H1 (cell line): ENCODE results near the gene PID1. TPM values are rescaled to one million over a fixed set of nuclear protein-coding genes. Genes with fewer than 3 reads are reported as not detected.
"Not testable (repeated sequence)": the region's sequence is repeated elsewhere in the genome, so short reads cannot be mapped to it uniquely, and the experiment has no call there.

Experiments used
- CTCF ChIA-PET: fragments of 300-600 bp; sonication (Branson Sonifier 250); formaldehyde crosslinking; loops from one replicate; lab custom pipeline; 2021; ENCODE audit not compliant: partially characterized antibody; lab: Charles Lee
- POLR2A ChIA-PET: fragments of 300-600 bp; sonication (Branson Sonifier 250); formaldehyde crosslinking; loops from one replicate; lab custom pipeline; 2021; ENCODE audit warnings: inconsistent platforms; ENCODE audit not compliant: partially characterized antibody; lab: Charles Lee
- DNase-seq, 2 experiments: peaks; one replicate each; pipeline versions ENCODE4 v3.0.0 to v3.0.0-alpha.2; 2010 to 2022; ENCODE audit warnings: low spot score in 2 of 2, low read depth in 1 of 2, mixed read lengths in 1 of 2
- FAIRE-seq: peaks from 2 replicates; lab custom pipeline; 2011; peaks lifted over from hg19 to GRCh38; lab: Jason Lieb, UNC
- H2AFZ ChIP-seq: 2 replicates; pipeline ENCODE4 v1.8.1; 2012; ENCODE audit warnings: low read length, inconsistent platforms
- H2AK5ac ChIP-seq: 2 replicates; pipeline ENCODE4 v1.6.1; 2013; ENCODE audit warnings: low read depth, low read length
- H2BK120ac ChIP-seq: replicated peaks from 2 replicates; pipeline ENCODE3; 2013; ENCODE audit warnings: low read depth, low read length, inconsistent platforms
- H2BK12ac ChIP-seq: 2 replicates; pipeline ENCODE4 v1.6.1; 2013; ENCODE audit warnings: low read depth, low read length
- H2BK15ac ChIP-seq: 2 replicates; pipeline ENCODE4 v1.6.1; 2013; ENCODE audit warnings: low read length
- H2BK20ac ChIP-seq: 2 replicates; pipeline ENCODE4 v1.6.1; 2013; ENCODE audit warnings: low read length
- H2BK5ac ChIP-seq: 2 replicates; pipeline ENCODE4 v1.6.1; 2013; ENCODE audit warnings: low read depth, low read length
- H3K14ac ChIP-seq: 2 replicates; pipeline ENCODE4 v1.6.1; 2013; ENCODE audit warnings: inconsistent platforms; ENCODE audit not compliant: insufficient read length
- H3K18ac ChIP-seq: 2 replicates; pipeline ENCODE4 v1.6.1; 2013; ENCODE audit warnings: low read length; ENCODE audit errors: extremely low read depth
- H3K23ac ChIP-seq: 2 replicates; pipeline ENCODE4 v1.6.1; 2013; ENCODE audit warnings: inconsistent platforms; ENCODE audit not compliant: insufficient read length
- H3K23me2 ChIP-seq: 2 replicates; pipeline ENCODE4 v1.6.1; 2013; ENCODE audit warnings: low read depth, low read length
- H3K27ac ChIP-seq: 2 replicates; pipeline ENCODE4 v1.6.1; 2011; ENCODE audit warnings: low read depth, low read length, inconsistent platforms
- H3K27me3 ChIP-seq, 4 experiments: replicated peaks in 1 of 4; 1 replicate in 1 of 4; 2 replicates in 3 of 4; pipeline versions ENCODE4 v1.6.1 to v1.8.1; 2011 to 2013; ENCODE audit warnings: low read length in 3 of 4, mild to moderate bottlenecking in 3 of 4, inconsistent platforms in 2 of 4, mixed read lengths in 2 of 4, moderate library complexity in 1 of 4; ENCODE audit not compliant: control insufficient read depth in 3 of 4, insufficient read depth in 3 of 4; ENCODE audit errors: extremely low read depth in 1 of 4
- H3K36me3 ChIP-seq, 4 experiments: 2 replicates each; pipeline versions ENCODE4 v1.6.1 to v1.8.1; 2011 to 2013; ENCODE audit warnings: mild to moderate bottlenecking in 4 of 4, low read length in 3 of 4, moderate library complexity in 2 of 4, control low read depth in 1 of 4, inconsistent platforms in 1 of 4; ENCODE audit not compliant: insufficient read depth in 4 of 4, control insufficient read depth in 2 of 4
- H3K4ac ChIP-seq: replicated peaks from 2 replicates; pipeline ENCODE3; 2013; ENCODE audit warnings: low read length, low read depth, mixed read lengths, inconsistent platforms; ENCODE audit not compliant: insufficient read length
- H3K4me1 ChIP-seq, 4 experiments: replicated peaks in 1 of 4; 1 replicate in 1 of 4; 2 replicates in 3 of 4; pipeline versions ENCODE4 v1.6.1 to v1.8.1; 2011 to 2013; ENCODE audit warnings: low read length in 3 of 4, inconsistent platforms in 2 of 4, mixed read lengths in 1 of 4; ENCODE audit not compliant: insufficient read depth in 4 of 4, control insufficient read depth in 3 of 4
- H3K4me2 ChIP-seq, 2 experiments: 2 replicates each; pipeline versions ENCODE4 v1.6.1 to v1.8.1; 2011 to 2013; ENCODE audit warnings: low read depth in 2 of 2, low read length in 2 of 2, control low read depth in 1 of 2, inconsistent platforms in 1 of 2, mild to moderate bottlenecking in 1 of 2; ENCODE audit not compliant: insufficient read depth in 1 of 2
- H3K4me3 ChIP-seq, 4 experiments: fragments of 200-600, 300-600 bp in 1 of 4; sonication (generic), shearing (Covaris generic), sonication (Bioruptor Twin) in 1 of 4; 2 replicates each; pipeline versions ENCODE4 v1.5.1 to v1.8.1; 2011 to 2016; ENCODE audit warnings: low read length in 4 of 4, low read depth in 3 of 4, control low read depth in 2 of 4, inconsistent platforms in 2 of 4, mild to moderate bottlenecking in 2 of 4, mixed read lengths in 1 of 4, moderate library complexity in 1 of 4; ENCODE audit not compliant: insufficient read depth in 2 of 4; ENCODE audit errors: extremely low read depth in 1 of 4
- H3K56ac ChIP-seq: replicated peaks from 2 replicates; pipeline ENCODE3; 2013; ENCODE audit warnings: low read depth, mild to moderate bottlenecking, mixed read lengths, low read length, inconsistent platforms; ENCODE audit not compliant: insufficient read length
- H3K79me1 ChIP-seq: 2 replicates; pipeline ENCODE4 v1.6.1; 2013; ENCODE audit warnings: low read depth, low read length, control low read depth
- H3K79me2 ChIP-seq, 2 experiments: 2 replicates each; pipeline versions ENCODE4 v1.6.1 to v1.8.1; 2012 to 2013; ENCODE audit warnings: low read length in 2 of 2, mild to moderate bottlenecking in 2 of 2, inconsistent platforms in 1 of 2; ENCODE audit not compliant: insufficient read depth in 2 of 2, control insufficient read depth in 1 of 2
- H3K9ac ChIP-seq, 4 experiments: replicated peaks in 1 of 4; 1 replicate in 1 of 4; 2 replicates in 3 of 4; pipeline versions ENCODE4 v1.6.1 to v1.8.1; 2011 to 2013; ENCODE audit warnings: low read depth in 3 of 4, low read length in 3 of 4, control low read depth in 2 of 4, mild to moderate bottlenecking in 2 of 4, moderate library complexity in 2 of 4, inconsistent platforms in 1 of 4; ENCODE audit errors: extremely low read depth in 1 of 4
- H3K9me3 ChIP-seq, 2 experiments: 2 replicates each; pipeline versions ENCODE4 v1.6.1 to v1.8.1; 2012 to 2013; ENCODE audit warnings: mild to moderate bottlenecking in 2 of 2, moderate library complexity in 2 of 2, control low read depth in 1 of 2, inconsistent platforms in 1 of 2, low read depth in 1 of 2, low read length in 1 of 2, mixed read lengths in 1 of 2; ENCODE audit not compliant: insufficient read depth in 2 of 2
- H4K20me1 ChIP-seq, 2 experiments: replicated peaks in 1 of 2; 2 replicates each; pipeline versions ENCODE3 to v1.8.1; 2011 to 2013; ENCODE audit warnings: inconsistent platforms in 2 of 2, low read length in 2 of 2, mild to moderate bottlenecking in 1 of 2; ENCODE audit not compliant: insufficient read depth in 2 of 2, control insufficient read depth in 1 of 2
- H4K5ac ChIP-seq: 2 replicates; pipeline ENCODE4 v1.6.1; 2013; ENCODE audit warnings: low read length, low read depth, mixed read lengths, inconsistent platforms; ENCODE audit not compliant: insufficient read length
- H4K8ac ChIP-seq: 2 replicates; pipeline ENCODE4 v1.8.0; 2013; ENCODE audit warnings: mild to moderate bottlenecking, moderate library complexity, low read length, inconsistent platforms; ENCODE audit not compliant: insufficient read depth; ENCODE audit errors: extremely low read depth
- H4K91ac ChIP-seq: replicated peaks from 2 replicates; pipeline ENCODE3; 2013; ENCODE audit warnings: low read length, mixed read lengths, inconsistent platforms; ENCODE audit not compliant: insufficient read length
- GTF2F1 ChIP-seq: IDR thresholded peaks from 2 replicates; pipeline ENCODE4 v1.6.1; 2012; ENCODE audit warnings: low read depth, low read length, improper control_type of control experiment, borderline replicate concordance
- YY1 ChIP-seq: IDR thresholded peaks from 2 replicates; pipeline ENCODE4 v1.6.1; 2011; ENCODE audit warnings: low read depth, mild to moderate bottlenecking, low read length
- WGBS, 2 experiments: shearing (Covaris generic) in 1 of 2; methylation state at CpG; one replicate each; pipeline versions ENCODE4 v1.1.6 to v1.1.7; 2013 to 2015; ENCODE audit warnings: low lambda C conversion rate in 2 of 2, mixed read lengths in 2 of 2, inconsistent platforms in 1 of 2, low coverage in 1 of 2, missing lambda C conversion rate in 1 of 2; ENCODE audit not compliant: insufficient replicate concordance in 2 of 2, insufficient coverage in 1 of 2, insufficient read length in 1 of 2; ENCODE audit errors: extremely low coverage in 1 of 2, missing lambda C conversion rate in 1 of 2; 5-methylcytosine and 5-hydroxymethylcytosine counted together
- polyA plus RNA-seq, 7 experiments: library from polyadenylated mRNA; depleted of rRNA in 3 of 7; stranded (reverse) in 5 of 7; unstranded in 2 of 7; fragments of >200 nt in 5 of 7; fragments of 200-250 nt in 2 of 7; gene quantifications; 1 replicate in 5 of 7; 2 replicates in 1 of 7; 4 replicates in 1 of 7; pipeline versions ENCODE4 v1.2.1 to v1.2.3, GENCODE V29; 2011 to 2013; ENCODE audit warnings: missing spikeins in 2 of 7, mixed read lengths in 2 of 7
- total RNA-seq: library from RNA; stranded (reverse); fragmentation: NEBNext Ultra II Directional; extraction: Animal tissue kit (Norgen Biotek cat#: 25700); gene quantifications from 2 replicates; pipeline ENCODE4 v1.2.1, GENCODE V29; 2021

The PID1 gene
- total and polyA plus RNA-seq, 2 of the 8 experiments (the other 6 are each of a cell fraction or from before 2014, with no cell fraction given), result 1.5 to 3.3 TPM

DNA sequence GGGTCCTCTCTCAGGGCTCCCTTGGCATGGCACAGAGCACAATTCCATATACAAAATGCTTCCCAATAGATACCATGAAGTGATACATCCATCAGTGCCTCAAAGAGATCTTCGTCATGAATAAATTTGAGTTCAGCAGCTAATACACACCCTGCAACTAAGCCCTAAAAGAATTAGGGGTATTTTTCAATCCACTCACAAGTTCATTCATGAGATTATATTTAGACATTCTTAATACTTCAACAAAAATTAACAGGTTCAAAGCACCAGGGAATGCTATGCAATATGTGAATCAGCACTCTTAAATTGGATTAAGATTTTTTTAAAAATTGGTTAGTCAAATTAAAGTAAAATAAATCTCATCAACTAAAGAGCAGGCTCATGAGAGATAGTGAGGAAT is 79.7 kb downstream of the PID1 start:
- Histone ChIP-seq H3K27ac (no peak overlapping the region), H4K91ac (no peak overlapping the region), H2AFZ (no peak overlapping the region), H4K20me1 (no peaks in the 10 kb centered on the region), H3K23ac (no peak overlapping the region), H3K18ac (no peak overlapping the region), H2AK5ac (no peak overlapping the region), H3K56ac (no peak overlapping the region), H3K9ac (no peak overlapping the region), H2BK5ac (no peak overlapping the region), H3K23me2 (no peaks in the 10 kb centered on the region; the same call in 1 of the 2 replicates), H4K5ac (no peak overlapping the region), H3K4me2 (no peak overlapping the region), H2BK120ac (no peak overlapping the region), H2BK12ac (no peak overlapping the region), H3K4me3 (no peak overlapping the region), H4K8ac (no peak overlapping the region), H2BK15ac (no peak overlapping the region), H3K36me3 (no peaks in the 10 kb centered on the region), H3K14ac (no peak overlapping the region), H3K4ac (no peak overlapping the region), H3K79me2 (no peaks in the 10 kb centered on the region), H2BK20ac (no peak overlapping the region), H3K4me1 (no peaks in the 10 kb centered on the region), H3K9me3 (peaks cover 0 to 3% of the 10 kb centered on the region in 2 experiments; a peak in 3 of 4 replicates), H3K79me1 (no peaks in the 10 kb centered on the region), H3K27me3 (no peaks in the 10 kb centered on the region)
- POLR2A ChIA-PET, result no interaction called here
- CTCF ChIA-PET, result interaction anchor here (1.3 to 1.5 kb wide), 2 partner anchors 13 to 18 kb away, joined by 3 read pairs; no protein-coding TSS in a partner anchor
- WGBS, 2 experiments, result 94% methylated on average over 1 of the region's 1 CpG; no CpG with 5 or more reads in 1 of the 2 experiments
- no peak for TF ChIP-seq YY1
- TF ChIP-seq GTF2F1, result no peak
- FAIRE-seq (no peak), DNase-seq (no peak)

GRCh38 chr2:229187123-229187522 is 84.0 kb downstream of the PID1 start:
- WGBS, 2 experiments, result 70% methylated on average over 4 of the region's 4 CpGs; no CpG with 5 or more reads in 1 of the 2 experiments
- H3K56ac ChIP-seq, H3K27me3 ChIP-seq, H3K18ac ChIP-seq, H4K8ac ChIP-seq, H2AFZ ChIP-seq, H3K27ac ChIP-seq, DNase-seq, H3K79me2 ChIP-seq, H4K91ac ChIP-seq, H3K9ac ChIP-seq, H2BK12ac ChIP-seq, H3K36me3 ChIP-seq, H2BK20ac ChIP-seq, H3K4me1 ChIP-seq, H2BK120ac ChIP-seq, H2BK15ac ChIP-seq, H3K4me2 ChIP-seq, H3K79me1 ChIP-seq, H4K5ac ChIP-seq, CTCF ChIA-PET, H2BK5ac ChIP-seq, H3K4ac ChIP-seq, FAIRE-seq, H3K23me2 ChIP-seq, H3K9me3 ChIP-seq, H2AK5ac ChIP-seq, H3K4me3 ChIP-seq, POLR2A ChIA-PET, H3K23ac ChIP-seq, H3K14ac ChIP-seq, H4K20me1 ChIP-seq: not testable (repeated sequence)
